ENCODE results near the gene TNS1. TPM values are rescaled to one million over a fixed set of nuclear protein-coding genes. Genes with fewer than 3 reads are reported as not detected.

The TNS1 gene
- total RNA-seq, 1 donor from 2014 or later = 14.5 TPM

DNA sequence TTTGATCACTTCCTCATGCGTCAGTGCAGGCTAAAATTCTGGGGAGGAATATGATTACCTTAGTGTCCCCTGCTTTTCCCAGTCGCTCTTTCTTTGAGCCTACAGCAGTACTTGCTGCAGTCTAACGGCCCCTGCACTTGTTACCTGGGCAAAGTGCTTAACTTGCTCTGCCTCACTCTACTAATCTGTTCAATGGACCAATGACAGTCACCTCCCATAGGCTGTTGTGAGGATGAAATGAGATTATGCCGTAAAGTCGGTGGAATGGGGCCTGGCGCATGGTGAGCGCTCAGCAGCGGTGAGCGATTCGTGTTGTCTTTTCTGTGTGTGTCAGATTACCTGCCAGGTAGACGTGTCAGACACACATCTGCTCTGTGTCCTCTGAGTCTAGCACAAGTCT is 5.3 kb downstream of the TNS1 start:
- DNase-seq (ENCODE audit: low read depth, low spot score) = no peak
- no peaks in the 10 kb centered on the region for H3K9me3 Mint-ChIP-seq
- peaks cover 3% of the 10 kb centered on the region for H3K27me3 Mint-ChIP-seq (ENCODE audit: low read depth)
- TF ChIP-seq, protein P1, sequence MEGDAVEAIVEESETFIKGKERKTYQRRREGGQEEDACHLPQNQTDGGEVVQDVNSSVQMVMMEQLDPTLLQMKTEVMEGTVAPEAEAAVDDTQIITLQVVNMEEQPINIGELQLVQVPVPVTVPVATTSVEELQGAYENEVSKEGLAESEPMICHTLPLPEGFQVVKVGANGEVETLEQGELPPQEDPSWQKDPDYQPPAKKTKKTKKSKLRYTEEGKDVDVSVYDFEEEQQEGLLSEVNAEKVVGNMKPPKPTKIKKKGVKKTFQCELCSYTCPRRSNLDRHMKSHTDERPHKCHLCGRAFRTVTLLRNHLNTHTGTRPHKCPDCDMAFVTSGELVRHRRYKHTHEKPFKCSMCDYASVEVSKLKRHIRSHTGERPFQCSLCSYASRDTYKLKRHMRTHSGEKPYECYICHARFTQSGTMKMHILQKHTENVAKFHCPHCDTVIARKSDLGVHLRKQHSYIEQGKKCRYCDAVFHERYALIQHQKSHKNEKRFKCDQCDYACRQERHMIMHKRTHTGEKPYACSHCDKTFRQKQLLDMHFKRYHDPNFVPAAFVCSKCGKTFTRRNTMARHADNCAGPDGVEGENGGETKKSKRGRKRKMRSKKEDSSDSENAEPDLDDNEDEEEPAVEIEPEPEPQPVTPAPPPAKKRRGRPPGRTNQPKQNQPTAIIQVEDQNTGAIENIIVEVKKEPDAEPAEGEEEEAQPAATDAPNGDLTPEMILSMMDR (conservative IDR thresholded peaks at IDR 0.05) = no peak
- H3K27ac Mint-ChIP-seq (ENCODE audit: unreplicated experiment) = no peak overlapping the region
- no peak overlapping the region for H3K4me3 Mint-ChIP-seq
- H3K4me1 Mint-ChIP-seq = peaks cover 42% of the 10 kb centered on the region
- no peaks in the 10 kb centered on the region for H3K36me3 Mint-ChIP-seq (ENCODE audit: low read depth)

- TF ChIP-seq, protein P1 (conservative IDR thresholded peaks at IDR 0.05) = no peak
- Mint-ChIP-seq H3K9me3 (no peaks in the 10 kb centered on the region), H3K27ac (ENCODE audit: unreplicated experiment) (peak overlapping the region; percentile 36), H3K4me1 (peaks cover 36% of the 10 kb centered on the region), H3K4me3 (no peak overlapping the region), H3K36me3 (ENCODE audit: low read depth) (no peaks in the 10 kb centered on the region), H3K27me3 (ENCODE audit: low read depth) (peaks cover 3% of the 10 kb centered on the region)
- DNase-seq (ENCODE audit: low read depth, low spot score) = no peak
Observed at GRCh38 chr2:217996361-217996760, 6.4 kb downstream of the TNS1 start.

GRCh38 chr2:217995731-217996231 is 7.0 kb downstream of the TNS1 start:
- Mint-ChIP-seq H3K9me3 (no peaks in the 10 kb centered on the region), H3K4me3 (no peak overlapping the region), H3K27me3 (ENCODE audit: low read depth) (peaks cover 3% of the 10 kb centered on the region), H3K36me3 (ENCODE audit: low read depth) (no peaks in the 10 kb centered on the region), H3K27ac (ENCODE audit: unreplicated experiment) (no peak overlapping the region), H3K4me1 (peaks cover 35% of the 10 kb centered on the region)
- TF ChIP-seq, protein P1 (conservative IDR thresholded peaks at IDR 0.05) = no peak
- no peak for DNase-seq (ENCODE audit: low read depth, low spot score)

DNA sequence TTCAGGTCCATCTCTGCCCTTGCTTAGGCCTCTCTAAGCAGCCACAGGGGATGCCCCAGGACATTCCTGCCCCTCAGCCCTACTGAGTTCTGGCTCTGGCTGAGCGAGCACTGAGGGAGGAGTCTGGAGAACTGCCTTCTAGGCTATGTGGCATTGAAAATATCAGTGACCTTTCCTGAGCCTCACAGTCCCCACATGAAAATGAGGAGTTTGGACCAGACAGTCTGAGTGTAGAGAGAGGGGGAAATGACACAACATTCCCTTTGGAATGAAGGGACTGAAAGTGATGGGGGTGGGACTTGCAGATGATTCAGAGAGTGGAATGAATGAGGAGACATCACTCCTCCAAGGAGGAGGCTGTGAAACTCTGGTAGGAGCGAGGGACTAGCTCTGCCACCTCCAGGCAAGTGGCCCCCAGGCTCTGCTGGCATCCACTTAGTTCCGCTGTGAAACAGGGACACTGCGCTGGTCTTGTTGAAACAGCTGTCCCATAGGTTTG is 8.0 kb downstream of the TNS1 start:
- H3K4me3 Mint-ChIP-seq = no peak overlapping the region
- H3K36me3 Mint-ChIP-seq (ENCODE audit: low read depth) = no peaks in the 10 kb centered on the region
- TF ChIP-seq, protein P1 (conservative IDR thresholded peaks at IDR 0.05) = no peak
- no peaks in the 10 kb centered on the region for H3K9me3 Mint-ChIP-seq
- no peak for DNase-seq (ENCODE audit: low read depth, low spot score)
- no peak overlapping the region for H3K27ac Mint-ChIP-seq (ENCODE audit: unreplicated experiment)
- H3K4me1 Mint-ChIP-seq = peaks cover 29% of the 10 kb centered on the region
- peaks cover 3% of the 10 kb centered on the region for H3K27me3 Mint-ChIP-seq (ENCODE audit: low read depth)

DNA sequence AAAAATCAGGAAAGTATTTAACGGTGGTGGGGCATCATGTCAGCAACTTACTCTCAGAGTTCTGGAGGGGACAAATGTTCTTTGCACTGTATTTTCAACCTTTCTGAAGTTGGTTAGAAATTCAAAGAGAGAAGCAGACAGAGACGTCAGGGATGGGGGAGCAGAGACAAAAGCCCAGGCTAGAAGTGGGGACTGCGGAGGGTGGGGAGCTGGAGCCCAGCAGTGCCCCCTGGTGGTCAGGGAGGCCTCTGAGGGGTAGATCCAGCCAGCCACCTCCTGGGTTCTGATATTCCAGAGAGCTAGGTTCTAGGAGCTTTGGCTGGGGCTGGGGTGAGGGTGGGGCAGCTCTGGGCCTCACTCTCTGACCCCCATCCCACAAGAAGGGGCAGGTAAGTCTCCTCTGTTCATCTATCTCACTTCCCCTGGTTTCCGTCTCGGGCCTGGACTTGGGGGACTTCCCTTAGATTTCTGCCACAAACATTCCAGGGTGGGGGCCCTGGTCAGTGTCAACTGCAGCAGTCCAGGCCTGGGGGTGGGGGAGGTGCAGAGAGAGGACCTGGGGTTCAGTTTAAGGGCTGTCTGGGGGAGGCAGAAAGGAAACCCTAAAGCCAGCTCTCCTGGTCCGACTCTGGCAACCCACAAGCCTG is 8.9 kb downstream of the TNS1 start:
- peaks cover 3% of the 10 kb centered on the region for H3K27me3 Mint-ChIP-seq (ENCODE audit: low read depth)
- H3K36me3 Mint-ChIP-seq (ENCODE audit: low read depth) = no peaks in the 10 kb centered on the region
- DNase-seq (ENCODE audit: low read depth, low spot score) = peak; percentile 73
- no peaks in the 10 kb centered on the region for H3K9me3 Mint-ChIP-seq
- TF ChIP-seq, protein P1 (conservative IDR thresholded peaks at IDR 0.05) = peak; percentile 77
- no peak overlapping the region for H3K4me3 Mint-ChIP-seq
- H3K27ac Mint-ChIP-seq (ENCODE audit: unreplicated experiment) = no peak overlapping the region
- H3K4me1 Mint-ChIP-seq = peaks cover 25% of the 10 kb centered on the region

All from neural crest cell (in vitro differentiated cells).